Natural killer cell treated with Interleukin-12 subunit alpha and Interleukin-12 subunit beta and Interleukin-15 and Interleukin-18, amount 100 ng/mL, for 72 hours (primary cell): ENCODE results near the gene OR14A16. TPM values are rescaled to one million over a fixed set of nuclear protein-coding genes. Genes with fewer than 3 reads are reported as not detected.

Source experiments
- ATAC-seq, 2 donors: fragments of 150-1000 bp; cut with Tn5 transposase in 1 of 2; sonication (Bioruptor Pico), chemical (Tn5 transposase) in 1 of 2; 2 replicates each; pipeline ENCODE4 v1.10.0; 2021
- DNase-seq: peaks from one replicate; pipeline ENCODE4 v3.0.0; 2022; ENCODE audit warnings: low spot score
- H3K27ac Mint-ChIP-seq, 2 donors: 1 replicate in 1 of 2; 2 replicates in 1 of 2; pipeline ENCODE4 v1.8.0; 2022; ENCODE audit warnings: mixed read lengths in 2 of 2, mild to moderate bottlenecking in 1 of 2, moderate library complexity in 1 of 2
- H3K27me3 Mint-ChIP-seq, 2 donors: 1 replicate in 1 of 2; 2 replicates in 1 of 2; pipeline ENCODE4 v1.8.0; 2022; ENCODE audit warnings: mixed read lengths in 2 of 2
- H3K36me3 Mint-ChIP-seq: one replicate; pipeline ENCODE4 v1.8.0; 2022; ENCODE audit warnings: mixed read lengths
- H3K4me1 Mint-ChIP-seq, 2 donors: 1 replicate in 1 of 2; 2 replicates in 1 of 2; pipeline ENCODE4 v1.8.0; 2022; ENCODE audit warnings: low read depth in 2 of 2, mixed read lengths in 2 of 2, mild to moderate bottlenecking in 1 of 2
- H3K4me3 Mint-ChIP-seq: one replicate; pipeline ENCODE4 v1.8.0; 2022; ENCODE audit warnings: mixed read lengths
- H3K9me3 Mint-ChIP-seq: 2 replicates; pipeline ENCODE4 v1.8.0; 2022; ENCODE audit warnings: mixed read lengths
- total RNA-seq, 2 donors: library from RNA; stranded (reverse); gene quantifications; one replicate each; pipeline ENCODE4 v1.2.3, GENCODE V29; 2022

Gene OR14A16
- total RNA-seq, 2 donors from 2014 or later: not detected

GRCh38 chr1:247841796-247842195 lies 17.9 kb upstream of the OR14A16 start, which contains the start of gene OR11L1:
OR11L1 (minus strand) TSS chr1:247841896; CDS start chr1:247841896, 0 bp downstream.
- Mint-ChIP-seq H3K4me1 (no peaks in the 10 kb centered on the region), H3K27ac (no peak within 1 kb of the TSS), H3K36me3 (no peaks in the 10 kb centered on the region), H3K27me3 (peaks cover 0 to 2% of the 10 kb centered on the region in 2 donors), H3K4me3 (no peak within 1 kb of the TSS), H3K9me3 (no peaks in the 10 kb centered on the region)
- ATAC-seq: no peak
- DNase-seq: no peak

- H3K4me1 Mint-ChIP-seq: no peaks in the 10 kb centered on the region
Observed at GRCh38 chr1:247840818-247841217, 16.9 kb upstream of the OR14A16 start.

GRCh38 chr1:247833601-247834000 lies 9.7 kb upstream of the OR14A16 start:
- DNase-seq (no peak), ATAC-seq (peak in 1 of 2 donors; percentile 45)
- no peaks in the 10 kb centered on the region for H3K36me3 Mint-ChIP-seq
- H3K4me3 Mint-ChIP-seq: no peak overlapping the region
- no peaks in the 10 kb centered on the region for H3K4me1 Mint-ChIP-seq
- H3K27me3 Mint-ChIP-seq: peaks cover 0 to 7% of the 10 kb centered on the region in 2 donors
- no peak overlapping the region for H3K27ac Mint-ChIP-seq
- H3K9me3 Mint-ChIP-seq: no peaks in the 10 kb centered on the region

More at GRCh38 chr1:247840818-247841217, 16.9 kb upstream of the OR14A16 start:
- DNase-seq: no peak
- Mint-ChIP-seq H3K9me3 (no peaks in the 10 kb centered on the region), H3K27ac (no peak overlapping the region), H3K27me3 (peaks cover 0 to 2% of the 10 kb centered on the region in 2 donors), H3K36me3 (no peaks in the 10 kb centered on the region), H3K4me3 (no peak overlapping the region)
- no peak for ATAC-seq

- peaks cover 0 to 7% of the 10 kb centered on the region in 2 donors for H3K27me3 Mint-ChIP-seq
- ATAC-seq: no peak
- no peaks in the 10 kb centered on the region for H3K4me1 Mint-ChIP-seq
- H3K4me3 Mint-ChIP-seq: no peak overlapping the region
- no peak for DNase-seq
- no peak overlapping the region for H3K27ac Mint-ChIP-seq
- H3K9me3 Mint-ChIP-seq: no peaks in the 10 kb centered on the region
- no peaks in the 10 kb centered on the region for H3K36me3 Mint-ChIP-seq
Observed at GRCh38 chr1:247829656-247830055, 5.7 kb upstream of the OR14A16 start.

GRCh38 chr1:247825362-247825761 lies 1.4 kb upstream of the OR14A16 start:
- Mint-ChIP-seq H3K27me3 (no peaks in the 10 kb centered on the region), H3K4me1 (no peaks in the 10 kb centered on the region), H3K36me3 (no peaks in the 10 kb centered on the region), H3K27ac (no peak overlapping the region), H3K4me3 (no peak overlapping the region), H3K9me3 (peaks cover 3% of the 10 kb centered on the region)
- ATAC-seq (no peak), DNase-seq (no peak)

- DNase-seq (no peak), ATAC-seq (no peak)
- H3K9me3 Mint-ChIP-seq: peaks cover 6% of the 10 kb centered on the region
- H3K36me3 Mint-ChIP-seq: no peaks in the 10 kb centered on the region
- no peaks in the 10 kb centered on the region for H3K4me1 Mint-ChIP-seq
- H3K27me3 Mint-ChIP-seq: no peaks in the 10 kb centered on the region
- no peak overlapping the region for H3K27ac Mint-ChIP-seq
- no peak overlapping the region for H3K4me3 Mint-ChIP-seq
Observed at GRCh38 chr1:247822060-247822459, 1.9 kb downstream of the OR14A16 start.

GRCh38 chr1:247812637-247813036 lies 11.3 kb downstream of the OR14A16 start:
- no peaks in the 10 kb centered on the region for H3K9me3 Mint-ChIP-seq
- no peak overlapping the region for H3K27ac Mint-ChIP-seq
- ATAC-seq (no peak), DNase-seq (no peak)
- no peak overlapping the region for H3K4me3 Mint-ChIP-seq
- H3K27me3 Mint-ChIP-seq: no peaks in the 10 kb centered on the region
- no peaks in the 10 kb centered on the region for H3K4me1 Mint-ChIP-seq
- H3K36me3 Mint-ChIP-seq: no peaks in the 10 kb centered on the region

GRCh38 chr1:247797518-247797917 lies 26.4 kb downstream of the OR14A16 start:
- no peaks in the 10 kb centered on the region for H3K4me1 Mint-ChIP-seq

GRCh38 chr1:247769603-247770002 lies 54.3 kb downstream of the OR14A16 start:
- Mint-ChIP-seq H3K4me1 (no peaks in the 10 kb centered on the region), H3K27ac (no peak overlapping the region), H3K36me3 (no peaks in the 10 kb centered on the region), H3K27me3 (no peaks in the 10 kb centered on the region), H3K4me3 (no peak overlapping the region), H3K9me3 (no peaks in the 10 kb centered on the region)
- DNase-seq (no peak), ATAC-seq (no peak)

More at GRCh38 chr1:247797518-247797917, 26.4 kb downstream of the OR14A16 start:
- no peaks in the 10 kb centered on the region for H3K27me3 Mint-ChIP-seq
- no peaks in the 10 kb centered on the region for H3K36me3 Mint-ChIP-seq
- ATAC-seq: no peak
- no peak overlapping the region for H3K27ac Mint-ChIP-seq
- no peak for DNase-seq
- peaks cover 9% of the 10 kb centered on the region for H3K9me3 Mint-ChIP-seq
- H3K4me3 Mint-ChIP-seq: no peak overlapping the region

Other genes with a start within 250 kb of the OR14A16 start
- gene OR2G2, start 235.8 kb downstream of the OR14A16 start, total RNA-seq: not detected
- gene OR2G3, start 218.5 kb downstream of the OR14A16 start, total RNA-seq: not detected
- gene OR13G1, start 144.4 kb downstream of the OR14A16 start, total RNA-seq: not detected
- gene OR6F1, start 107.5 kb downstream of the OR14A16 start, total RNA-seq: not detected
- gene OR14K1, start 85.5 kb downstream of the OR14A16 start, total RNA-seq: not detected
- not detected for gene OR14A2, start 76.0 kb downstream of the OR14A16 start, total RNA-seq
- gene OR1C1, start 63.6 kb downstream of the OR14A16 start, total RNA-seq: not detected
- not detected for gene OR11L1, start 17.8 kb upstream of the OR14A16 start, total RNA-seq
- gene TRIM58, start 33.1 kb upstream of the OR14A16 start, total RNA-seq: under 1 TPM; 0.39 to 0.50 TPM
- under 1 TPM; 0.31 to 0.47 TPM for gene OR2W3, start 71.5 kb upstream of the OR14A16 start, total RNA-seq
- gene OR2T8, start 96.1 kb upstream of the OR14A16 start, total RNA-seq: not detected
- gene OR2AJ1, start 100.8 kb upstream of the OR14A16 start, total RNA-seq: not detected
- gene OR2L8, start 124.7 kb upstream of the OR14A16 start, total RNA-seq: under 1 TPM in 1 of 2 donors, not detected in 1; 0.47 TPM
- not detected for gene OR2AK2, start 141.1 kb upstream of the OR14A16 start, total RNA-seq
- not detected for gene OR2L5, start 189.5 kb upstream of the OR14A16 start, total RNA-seq
- under 1 TPM; 0.12 to 0.17 TPM for gene OR2L2, start 206.0 kb upstream of the OR14A16 start, total RNA-seq
- not detected for gene OR2L3, start 222.7 kb upstream of the OR14A16 start, total RNA-seq